Peyer's patch (tissue), 4 donors: ENCODE data around the gene SLC66A2. TPM values are rescaled to one million over a fixed set of nuclear protein-coding genes. Genes with fewer than 3 reads are reported as not detected.

Experiments used
- DNase-seq, 3 donors: peaks; one replicate each; pipeline ENCODE4 v3.0.0-alpha.2; 2017 to 2019
- H3K27ac ChIP-seq, 4 donors: fragments of 200-600 bp; sonication (generic); one replicate each; pipeline ENCODE4 v1.5.1; 2016 to 2019
- H3K27me3 ChIP-seq, 2 donors: fragments of 200-600 bp; sonication (generic); one replicate each; pipeline ENCODE4 v1.5.1; 2019
- H3K36me3 ChIP-seq, 3 donors: fragments of 200-600 bp; sonication (generic); one replicate each; pipeline ENCODE4 v1.5.1; 2016 to 2019
- H3K4me1 ChIP-seq, 4 donors: fragments of 200-600 bp; sonication (generic); one replicate each; pipeline ENCODE4 v1.5.1; 2016 to 2019
- H3K4me3 ChIP-seq, 4 donors: fragments of 200-600 bp; sonication (generic); 1 replicate in 3 of 4; 2 replicates in 1 of 4; pipeline ENCODE4 v1.5.1; 2016 to 2019; ENCODE audit warnings: mild to moderate bottlenecking in 1 of 4
- H3K9me3 ChIP-seq, 4 donors: fragments of 200-600 bp; sonication (generic); one replicate each; pipeline ENCODE4 v1.5.1; 2016 to 2019; ENCODE audit warnings: mild to moderate bottlenecking in 1 of 4
- POLR2A ChIP-seq, 2 donors: fragments of 450-650 bp; IDR thresholded peaks; one replicate each; pipeline ENCODE4 v1.5.1; 2017; ENCODE audit warnings: antibody characterized with exemption in 2 of 2, mild to moderate bottlenecking in 2 of 2, moderate library complexity in 2 of 2
- total RNA-seq, 4 donors: library from RNA; depleted of rRNA; stranded (reverse); fragments of >200 nt; gene quantifications; one replicate each; pipeline ENCODE4 v1.1.0, GENCODE V29; 2016
- TF ChIP-seq, protein P1 (sequence below), 6 experiments: fragments of 450-650 bp in 4 of 6; fragments of 200-600 bp in 2 of 6; sonication (generic) in 1 of 6; IDR thresholded peaks; one replicate each; pipeline ENCODE4 v1.5.1; 2017 to 2019; ENCODE audit warnings: antibody characterized with exemption in 6 of 6, mild to moderate bottlenecking in 3 of 6, moderate library complexity in 1 of 6

Gene SLC66A2
- total RNA-seq, 4 donors from 2014 or later, result 28.0 to 41.4 (median 34.9) TPM

- H3K36me3 ChIP-seq, result no peaks in the 10 kb centered on the region
- TF ChIP-seq, protein P1, sequence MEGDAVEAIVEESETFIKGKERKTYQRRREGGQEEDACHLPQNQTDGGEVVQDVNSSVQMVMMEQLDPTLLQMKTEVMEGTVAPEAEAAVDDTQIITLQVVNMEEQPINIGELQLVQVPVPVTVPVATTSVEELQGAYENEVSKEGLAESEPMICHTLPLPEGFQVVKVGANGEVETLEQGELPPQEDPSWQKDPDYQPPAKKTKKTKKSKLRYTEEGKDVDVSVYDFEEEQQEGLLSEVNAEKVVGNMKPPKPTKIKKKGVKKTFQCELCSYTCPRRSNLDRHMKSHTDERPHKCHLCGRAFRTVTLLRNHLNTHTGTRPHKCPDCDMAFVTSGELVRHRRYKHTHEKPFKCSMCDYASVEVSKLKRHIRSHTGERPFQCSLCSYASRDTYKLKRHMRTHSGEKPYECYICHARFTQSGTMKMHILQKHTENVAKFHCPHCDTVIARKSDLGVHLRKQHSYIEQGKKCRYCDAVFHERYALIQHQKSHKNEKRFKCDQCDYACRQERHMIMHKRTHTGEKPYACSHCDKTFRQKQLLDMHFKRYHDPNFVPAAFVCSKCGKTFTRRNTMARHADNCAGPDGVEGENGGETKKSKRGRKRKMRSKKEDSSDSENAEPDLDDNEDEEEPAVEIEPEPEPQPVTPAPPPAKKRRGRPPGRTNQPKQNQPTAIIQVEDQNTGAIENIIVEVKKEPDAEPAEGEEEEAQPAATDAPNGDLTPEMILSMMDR (IDR thresholded peaks at IDR 0.05), result no peak
- TF ChIP-seq POLR2A (IDR thresholded peaks at IDR 0.05), result no peak
Measured at GRCh38 chr18:79862562-79862961, 88.9 kb downstream of the SLC66A2 start.

DNA sequence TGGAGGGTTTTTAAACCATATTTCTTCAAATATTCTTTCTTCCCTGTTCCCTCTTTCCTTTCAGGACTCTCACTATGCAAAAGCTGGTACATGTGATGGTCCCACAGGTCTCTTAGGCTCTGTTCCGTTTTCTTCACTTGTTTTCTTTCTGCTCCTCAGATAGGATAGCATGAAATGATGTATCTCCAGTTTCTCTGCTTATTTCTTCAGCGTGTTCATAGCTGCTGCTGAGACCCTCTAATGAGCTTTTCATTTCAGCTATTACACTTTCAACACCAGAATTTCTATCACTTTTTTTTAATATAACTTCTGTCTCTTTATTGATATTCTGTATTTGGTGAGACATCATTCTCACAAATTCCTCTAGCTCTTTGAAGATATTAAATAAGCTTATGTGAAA is 89.8 kb downstream of the SLC66A2 start:
- no peaks in the 10 kb centered on the region for H3K36me3 ChIP-seq
- TF ChIP-seq, protein P1 (IDR thresholded peaks at IDR 0.05), result no peak
- TF ChIP-seq POLR2A (IDR thresholded peaks at IDR 0.05), result no peak
- no peaks in the 10 kb centered on the region for H3K27me3 ChIP-seq
- DNase-seq, result no peak
- H3K9me3 ChIP-seq, result no peaks in the 10 kb centered on the region
- no peaks in the 10 kb centered on the region for H3K4me1 ChIP-seq
- no peak overlapping the region for H3K27ac ChIP-seq
- H3K4me3 ChIP-seq, result no peak overlapping the region

More at GRCh38 chr18:79862562-79862961, 88.9 kb downstream of the SLC66A2 start:
- Histone ChIP-seq H3K27me3 (no peaks in the 10 kb centered on the region), H3K27ac (no peak overlapping the region), H3K4me3 (no peak overlapping the region), H3K9me3 (no peaks in the 10 kb centered on the region), H3K4me1 (no peaks in the 10 kb centered on the region)
- peak in 1 of 3 donors; percentile 11 for DNase-seq

DNA sequence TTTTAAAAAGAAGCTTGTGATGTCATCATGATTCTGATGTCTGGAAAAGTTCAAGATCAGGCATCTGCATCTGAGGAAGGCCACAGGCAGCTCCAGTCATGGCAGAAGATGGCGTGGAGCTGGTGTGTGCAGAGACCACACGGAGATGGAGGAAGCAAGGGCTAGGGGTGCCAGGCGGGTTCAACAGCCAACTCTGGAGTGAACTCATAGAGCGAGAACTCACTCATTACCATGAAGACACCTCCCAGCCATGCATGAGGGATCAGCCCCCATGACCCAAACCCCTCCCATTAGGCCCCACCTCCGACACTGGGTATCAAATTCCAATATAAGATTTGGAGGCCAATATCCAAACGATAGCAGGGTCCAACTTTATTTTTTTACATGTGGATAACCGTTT is 92.1 kb downstream of the SLC66A2 start:
- Histone ChIP-seq H3K27ac (no peak overlapping the region), H3K36me3 (no peaks in the 10 kb centered on the region), H3K4me1 (peaks cover 0 to 7% (median 0%) of the 10 kb centered on the region in 4 donors), H3K9me3 (no peaks in the 10 kb centered on the region), H3K27me3 (no peaks in the 10 kb centered on the region), H3K4me3 (no peak overlapping the region)
- DNase-seq, result no peak
- no peak for TF ChIP-seq POLR2A (IDR thresholded peaks at IDR 0.05)
- TF ChIP-seq, protein P1 (IDR thresholded peaks at IDR 0.05), result no peak

GRCh38 chr18:79857082-79857671 is 94.3 kb downstream of the SLC66A2 start:
- Histone ChIP-seq H3K4me3 (no peak overlapping the region), H3K4me1 (peaks cover 0 to 7% (median 0%) of the 10 kb centered on the region in 4 donors), H3K36me3 (no peaks in the 10 kb centered on the region), H3K27me3 (no peaks in the 10 kb centered on the region), H3K27ac (no peak overlapping the region), H3K9me3 (no peaks in the 10 kb centered on the region)
- TF ChIP-seq POLR2A (IDR thresholded peaks at IDR 0.05), result no peak
- TF ChIP-seq, protein P1 (IDR thresholded peaks at IDR 0.05), result no peak
- DNase-seq, result peak in 2 of 3 donors; percentile 9 to 24

DNA sequence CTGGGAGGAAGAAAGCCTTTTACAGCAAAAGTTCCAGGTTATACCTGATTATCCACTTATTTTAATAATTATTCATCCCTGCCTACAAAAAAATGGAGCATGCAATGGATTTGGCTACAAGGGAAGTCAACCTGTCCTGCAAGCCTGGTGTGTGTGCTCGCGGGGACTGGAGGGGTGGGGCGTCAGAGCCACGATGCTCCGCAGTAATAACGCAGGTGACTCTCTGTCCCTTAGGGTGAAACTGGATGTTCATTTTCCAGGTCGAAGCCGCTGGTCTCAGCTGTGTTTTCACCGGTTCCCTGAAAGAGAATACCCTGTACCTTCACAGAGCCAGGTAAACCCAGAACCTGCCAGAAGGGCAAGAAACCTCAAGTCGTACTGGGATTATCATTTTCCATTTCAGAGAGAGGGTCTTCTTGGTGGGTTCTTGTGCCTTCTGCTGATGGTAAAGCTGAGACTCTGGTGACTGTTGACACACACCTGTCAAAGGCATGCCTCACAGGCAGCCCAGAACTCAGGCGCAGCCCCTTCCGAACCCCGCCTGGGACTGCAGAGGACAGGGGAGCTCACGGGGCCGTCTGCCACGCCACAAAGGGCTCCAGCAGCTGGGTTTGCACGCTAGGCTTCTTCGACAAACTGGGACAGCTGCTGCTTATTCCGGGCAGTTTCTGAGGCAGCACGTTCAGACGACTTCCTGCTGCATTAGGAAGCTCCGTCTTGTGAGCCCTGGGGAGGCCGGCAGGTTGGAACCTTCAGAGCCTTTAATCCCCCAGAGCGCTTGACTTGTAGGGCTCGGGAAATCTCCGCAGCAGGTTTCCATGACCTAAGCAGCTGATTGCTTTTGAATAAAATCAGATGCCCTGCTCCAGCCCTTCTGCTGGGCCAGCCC is 95.1 kb downstream of the SLC66A2 start:
- H3K4me3 ChIP-seq, result no peak overlapping the region
- H3K27me3 ChIP-seq, result no peaks in the 10 kb centered on the region
- DNase-seq, result peak in 2 of 3 donors; percentile 22 to 42
- no peaks in the 10 kb centered on the region for H3K36me3 ChIP-seq
- no peaks in the 10 kb centered on the region for H3K9me3 ChIP-seq
- no peak overlapping the region for H3K27ac ChIP-seq
- TF ChIP-seq, protein P1 (IDR thresholded peaks at IDR 0.05), result no peak
- no peak for TF ChIP-seq POLR2A (IDR thresholded peaks at IDR 0.05)
- H3K4me1 ChIP-seq, result peaks cover 0 to 7% (median 0%) of the 10 kb centered on the region in 4 donors
